Natural killer cell (primary cell): ENCODE measurements around the gene NPDC1. TPM values are rescaled to one million over a fixed set of nuclear protein-coding genes. Genes with fewer than 3 reads are reported as not detected.

Source experiments
- ATAC-seq, 3 donors: fragments of 150-1000 bp in 2 of 3; fragments of 200-7000 bp in 1 of 3; cut with Tn5 transposase; 1 replicate in 1 of 3; 2 replicates in 2 of 3; pipeline ENCODE4 v1.10.0; 2021; ENCODE audit warnings: mild to moderate bottlenecking in 2 of 3, moderate library complexity in 2 of 3
- DNase-seq, 2 donors: peaks; one replicate each; pipeline versions ENCODE4 v3.0.0 to v3.0.0-alpha.2; 2013 to 2021; ENCODE audit warnings: mixed read lengths in 1 of 2
- H3K27ac ChIP-seq: one replicate; pipeline ENCODE4 v1.5.1; 2013; ENCODE audit warnings: mild to moderate bottlenecking, low read length
- H3K27me3 ChIP-seq: one replicate; pipeline ENCODE4 v1.6.1; 2013; ENCODE audit warnings: low read length; ENCODE audit not compliant: control insufficient read depth, insufficient read depth
- H3K36me3 ChIP-seq: one replicate; pipeline ENCODE4 v1.6.1; 2013; ENCODE audit warnings: low read length; ENCODE audit not compliant: control insufficient read depth, insufficient read depth
- H3K4me1 ChIP-seq: one replicate; pipeline ENCODE4 v1.6.1; 2013; ENCODE audit warnings: low read length; ENCODE audit not compliant: control insufficient read depth, insufficient read depth
- H3K4me3 ChIP-seq: one replicate; pipeline ENCODE4 v1.5.1; 2013; ENCODE audit warnings: low read length
- H3K9me3 ChIP-seq: one replicate; pipeline ENCODE4 v1.6.1; 2013; ENCODE audit warnings: low read length; ENCODE audit not compliant: control insufficient read depth, insufficient read depth
- H3K27ac Mint-ChIP-seq, 2 donors: one replicate each; pipeline ENCODE4 v1.8.0; 2022; ENCODE audit warnings: mild to moderate bottlenecking in 2 of 2, mixed read lengths in 2 of 2, moderate library complexity in 1 of 2
- H3K27me3 Mint-ChIP-seq, 2 donors: one replicate each; pipeline ENCODE4 v1.8.0; 2022; ENCODE audit warnings: low read depth in 2 of 2, mixed read lengths in 2 of 2
- H3K36me3 Mint-ChIP-seq: one replicate; pipeline ENCODE4 v1.8.0; 2022; ENCODE audit warnings: mixed read lengths
- H3K4me1 Mint-ChIP-seq, 2 donors: one replicate each; pipeline ENCODE4 v1.8.0; 2022; ENCODE audit warnings: mixed read lengths in 2 of 2
- H3K4me3 Mint-ChIP-seq: one replicate; pipeline ENCODE4 v1.8.0; 2022; ENCODE audit warnings: mild to moderate bottlenecking, moderate library complexity, mixed read lengths
- H3K9me3 Mint-ChIP-seq, 2 donors: one replicate each; pipeline ENCODE4 v1.8.0; 2022; ENCODE audit warnings: mixed read lengths in 2 of 2
- WGBS: methylation state at CpG from one replicate; pipeline ENCODE4 v1.1.7; 2013; ENCODE audit warnings: missing lambda C conversion rate; ENCODE audit not compliant: insufficient coverage; 5-methylcytosine and 5-hydroxymethylcytosine counted together
- intact Hi-C: fragments of 100-400 bp; cut with micrococcal nuclease; formaldehyde crosslinking; loops from one replicate; pipeline ENCODE4 v1.14.2; 2022
- total RNA-seq, 4 donors: library from RNA; stranded (reverse); fragments of 120-200 nt in 1 of 4; gene quantifications; one replicate each; pipeline versions ENCODE4 v1.2.3 to v1.2.4, GENCODE V29; 2013 to 2022
- TF ChIP-seq, protein P1 (sequence below): fragments of 200-600 bp; IDR thresholded peaks from one replicate; pipeline ENCODE4 v1.8.0; 2022; ENCODE audit warnings: antibody characterized with exemption

The NPDC1 gene
- total RNA-seq, 3 donors from 2014 or later (not counting 1 experiment from before 2014, with no cell fraction given) = 0.87 to 5.6 (median 3.4) TPM

DNA sequence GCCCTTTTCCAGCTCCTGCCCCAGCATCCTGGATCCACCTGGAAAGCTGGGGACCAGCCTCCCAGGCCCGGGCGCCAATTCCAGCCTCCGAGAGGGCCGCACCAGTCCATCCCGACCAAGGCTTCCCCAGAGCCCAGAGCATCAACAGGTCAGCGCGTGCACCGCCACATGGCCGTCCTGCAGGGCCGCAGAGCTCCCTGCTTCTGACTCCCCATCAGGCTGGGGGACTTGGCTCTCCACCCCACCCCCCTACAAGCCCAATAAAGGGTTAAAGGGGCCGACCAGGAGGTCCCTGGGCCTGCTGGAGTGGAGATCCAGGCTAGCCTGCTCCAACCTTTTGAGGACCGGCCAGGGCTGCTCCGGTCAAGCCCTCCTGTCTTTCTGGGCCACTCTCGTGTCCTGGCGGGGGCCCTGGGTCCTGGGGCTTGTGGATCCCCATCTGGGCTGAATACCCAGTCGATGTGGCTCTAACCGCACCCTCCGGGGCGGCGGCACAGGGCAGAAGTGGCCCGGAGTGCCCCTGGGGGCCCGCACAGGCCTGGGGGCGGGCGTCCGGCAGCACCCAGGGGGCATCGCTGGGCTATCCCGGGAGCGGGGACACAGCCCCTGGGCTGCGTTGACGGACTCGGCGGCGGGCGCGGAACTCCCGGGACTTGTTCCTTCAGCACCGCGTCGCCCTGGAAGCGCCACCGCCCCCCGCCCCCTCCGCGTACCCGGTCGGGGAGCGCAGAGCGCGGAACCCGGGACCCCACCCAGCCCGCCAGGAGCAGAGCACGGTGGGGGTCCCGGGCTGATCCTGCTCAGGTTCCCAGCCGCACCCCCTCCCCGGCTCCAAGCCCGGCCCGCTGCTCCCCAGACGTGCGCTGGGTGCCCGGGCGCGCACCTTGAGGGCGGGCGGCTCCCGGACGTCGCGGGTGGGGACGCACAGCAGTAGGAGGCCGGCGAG lies 7.3 kb upstream of the NPDC1 start:
- ATAC-seq (peak in 1 of 3 donors; percentile 35), DNase-seq (no peak)
- Mint-ChIP-seq H3K4me1 (no peaks in the 10 kb centered on the region), H3K4me3 (peak overlapping the region; percentile 21), H3K9me3 (no peaks in the 10 kb centered on the region), H3K27me3 (peaks cover 7 to 22% of the 10 kb centered on the region in 2 donors), H3K36me3 (no peaks in the 10 kb centered on the region), H3K27ac (no peak overlapping the region)
- intact Hi-C loops = no loop called here
- Histone ChIP-seq H3K9me3 (no peaks in the 10 kb centered on the region), H3K36me3 (no peaks in the 10 kb centered on the region), H3K4me3 (no peak overlapping the region), H3K27ac (no peak overlapping the region), H3K4me1 (peaks cover 16% of the 10 kb centered on the region), H3K27me3 (peaks cover 42% of the 10 kb centered on the region)
- TF ChIP-seq, protein P1, sequence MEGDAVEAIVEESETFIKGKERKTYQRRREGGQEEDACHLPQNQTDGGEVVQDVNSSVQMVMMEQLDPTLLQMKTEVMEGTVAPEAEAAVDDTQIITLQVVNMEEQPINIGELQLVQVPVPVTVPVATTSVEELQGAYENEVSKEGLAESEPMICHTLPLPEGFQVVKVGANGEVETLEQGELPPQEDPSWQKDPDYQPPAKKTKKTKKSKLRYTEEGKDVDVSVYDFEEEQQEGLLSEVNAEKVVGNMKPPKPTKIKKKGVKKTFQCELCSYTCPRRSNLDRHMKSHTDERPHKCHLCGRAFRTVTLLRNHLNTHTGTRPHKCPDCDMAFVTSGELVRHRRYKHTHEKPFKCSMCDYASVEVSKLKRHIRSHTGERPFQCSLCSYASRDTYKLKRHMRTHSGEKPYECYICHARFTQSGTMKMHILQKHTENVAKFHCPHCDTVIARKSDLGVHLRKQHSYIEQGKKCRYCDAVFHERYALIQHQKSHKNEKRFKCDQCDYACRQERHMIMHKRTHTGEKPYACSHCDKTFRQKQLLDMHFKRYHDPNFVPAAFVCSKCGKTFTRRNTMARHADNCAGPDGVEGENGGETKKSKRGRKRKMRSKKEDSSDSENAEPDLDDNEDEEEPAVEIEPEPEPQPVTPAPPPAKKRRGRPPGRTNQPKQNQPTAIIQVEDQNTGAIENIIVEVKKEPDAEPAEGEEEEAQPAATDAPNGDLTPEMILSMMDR = no peak
- WGBS = 13% methylated on average over 71 of the region's 71 CpGs

DNA sequence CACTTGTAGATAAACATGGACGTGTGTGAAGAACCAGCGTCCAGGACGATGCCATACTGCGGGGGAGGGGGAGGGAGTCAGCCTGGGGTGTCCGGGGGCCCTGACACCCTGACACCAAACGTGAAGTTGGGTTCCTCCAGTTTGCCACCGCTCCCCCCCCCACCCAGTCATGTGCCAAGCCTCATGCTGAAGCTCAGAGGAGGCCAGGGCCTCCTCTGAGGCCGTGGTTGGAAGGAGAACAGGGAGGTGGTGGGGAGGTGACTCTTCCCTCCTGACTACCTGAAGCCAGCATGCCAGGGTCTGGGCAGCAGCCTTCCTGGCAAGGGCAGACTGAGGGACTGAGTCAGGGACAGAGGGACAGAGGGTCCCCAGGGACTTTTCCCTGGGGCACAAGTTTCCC lies 6.3 kb upstream of the NPDC1 start:
- Histone ChIP-seq H3K36me3 (no peaks in the 10 kb centered on the region), H3K4me3 (no peak overlapping the region), H3K27ac (no peak overlapping the region), H3K27me3 (peaks cover 51% of the 10 kb centered on the region), H3K4me1 (peaks cover 16% of the 10 kb centered on the region), H3K9me3 (no peaks in the 10 kb centered on the region)
- WGBS = 77% methylated on average over 2 of the region's 8 CpGs
- Mint-ChIP-seq H3K27ac (no peak overlapping the region), H3K27me3 (peaks cover 7 to 28% of the 10 kb centered on the region in 2 donors), H3K4me1 (no peaks in the 10 kb centered on the region), H3K4me3 (no peak overlapping the region), H3K9me3 (no peaks in the 10 kb centered on the region), H3K36me3 (no peaks in the 10 kb centered on the region)
- TF ChIP-seq, protein P1 = no peak
- intact Hi-C loops = no loop called here
- no peak for ATAC-seq
- DNase-seq = no peak

DNA sequence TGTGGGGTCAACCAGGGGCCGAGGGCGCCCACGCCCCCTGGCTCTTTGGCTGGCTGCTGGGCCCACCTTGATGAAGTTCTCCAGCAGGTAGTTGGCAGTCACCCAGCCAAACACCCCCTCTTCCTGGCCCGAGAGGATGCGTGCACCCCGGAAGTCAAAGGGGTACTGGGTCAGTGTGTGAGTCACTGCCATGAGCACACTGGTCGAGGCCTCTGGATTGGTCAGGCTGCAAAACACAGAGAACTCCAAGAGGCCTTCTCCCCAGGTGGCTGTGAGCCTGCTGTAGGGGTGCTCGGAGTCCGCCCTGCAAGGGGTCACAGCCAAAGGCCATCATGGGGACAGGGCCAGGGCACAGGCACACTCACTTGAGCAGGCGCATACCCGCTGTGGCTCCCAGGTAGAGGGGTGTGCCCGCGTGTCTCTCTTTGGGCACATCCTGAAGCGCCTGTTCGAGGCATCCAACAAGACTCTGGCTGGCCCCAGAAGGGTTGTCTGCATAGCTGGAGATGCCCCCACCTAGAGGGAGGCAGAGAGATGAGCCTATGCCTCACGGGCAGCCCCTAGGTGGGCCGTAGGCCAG lies 5.3 kb upstream of the NPDC1 start:
- Mint-ChIP-seq H3K36me3 (no peaks in the 10 kb centered on the region), H3K9me3 (no peaks in the 10 kb centered on the region), H3K4me3 (no peak overlapping the region), H3K27ac (no peak overlapping the region), H3K27me3 (peaks cover 7 to 35% of the 10 kb centered on the region in 2 donors), H3K4me1 (peaks cover 0 to 4% of the 10 kb centered on the region in 2 donors)
- ATAC-seq (no peak), DNase-seq (no peak)
- intact Hi-C loops = no loop called here
- TF ChIP-seq, protein P1 = no peak
- no peak overlapping the region for H3K27ac ChIP-seq
- no peaks in the 10 kb centered on the region for H3K36me3 ChIP-seq
- H3K4me1 ChIP-seq = peaks cover 24% of the 10 kb centered on the region
- H3K4me3 ChIP-seq = no peak overlapping the region
- 90% methylated on average over 16 of the region's 17 CpGs for WGBS
- H3K9me3 ChIP-seq = no peaks in the 10 kb centered on the region
- peaks cover 62% of the 10 kb centered on the region for H3K27me3 ChIP-seq
